H1 (cell line): ENCODE measurements around the gene KRTAP10-5.

Experiments used
- CTCF ChIP-seq, 3 experiments: IDR thresholded peaks; 1 replicate in 2 of 3; 2 replicates in 1 of 3; pipeline versions ENCODE4 v1.5.1 to v1.6.1; 2011; ENCODE audit warnings: low read length in 3 of 3, mild to moderate bottlenecking in 3 of 3, inconsistent platforms in 2 of 3, low read depth in 1 of 3, moderate library complexity in 1 of 3; ENCODE audit not compliant: insufficient read depth in 1 of 3; ENCODE audit errors: control extremely low read depth in 1 of 3
- POLR2AphosphoS5 ChIP-seq: IDR thresholded peaks from 2 replicates; pipeline ENCODE4 v1.6.1; 2011; ENCODE audit warnings: low read depth, low read length
- RFX5 ChIP-seq: IDR thresholded peaks from 2 replicates; pipeline ENCODE4 v1.6.1; 2011; ENCODE audit warnings: low read depth, low read length, improper control_type of control experiment, borderline replicate concordance

DNA sequence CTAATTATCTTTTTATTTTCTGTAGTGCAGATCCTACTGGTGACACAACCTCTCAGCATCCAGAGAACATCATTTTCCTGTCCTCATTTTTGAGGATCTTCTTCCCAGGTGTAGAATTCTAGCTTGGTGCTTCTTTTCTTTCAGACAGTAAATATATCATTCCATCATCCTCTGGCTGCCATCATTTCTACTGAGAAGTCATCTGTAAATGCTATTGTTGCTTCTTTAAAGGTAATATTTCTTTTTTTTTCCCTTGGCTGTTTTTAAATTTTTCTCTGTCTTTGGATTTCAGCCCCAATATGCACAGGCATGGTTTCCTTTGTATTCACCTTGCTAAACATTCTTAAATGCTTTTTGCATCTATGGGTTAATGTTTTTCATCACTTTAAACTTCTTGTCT is 43.2 kb upstream of the KRTAP10-5 start:
- TF ChIP-seq POLR2AphosphoS5 (no peak), CTCF (IDR thresholded peaks at IDR 0.05; ENCODE audit: control extremely low read depth in 1 of 3, insufficient read depth in 1 of 3, low read depth in 1 of 3, low read length in 3 of 3) (no peak), RFX5 (no peak)
